Caco-2 (cell line): ENCODE data around the gene ATG101. TPM values are rescaled to one million over a fixed set of nuclear protein-coding genes. Genes with fewer than 3 reads are reported as not detected.
"Not testable (repeated sequence)": the region's sequence is repeated elsewhere in the genome, so short reads cannot be mapped to it uniquely, and the experiment has no call there.

ENCODE experiments used
- BruUV-seq: library from RNA; stranded (reverse); fragments of 400-500 nt; replicated peaks from 2 replicates; lab custom pipeline; 2021; lab: Mats Ljungman, UMichigan
- CTCF ChIA-PET: fragments of 300-600 bp; sonication (Branson Sonifier 250); formaldehyde crosslinking; loops from one replicate; lab custom pipeline; 2022; ENCODE audit warnings: antibody characterized with exemption; lab: Charles Lee
- POLR2A ChIA-PET: fragments of 300-600 bp; sonication (Branson Sonifier 250); formaldehyde crosslinking; loops from one replicate; lab custom pipeline; 2022; ENCODE audit warnings: antibody characterized with exemption; lab: Charles Lee
- DNase-seq, 2 experiments: peaks; one replicate each; pipeline versions ENCODE4 v3.0.0 to v3.0.0-alpha.2; 2020 to 2022
- H3K27me3 ChIP-seq: replicated peaks from 2 replicates; pipeline ENCODE4 v1.6.0; 2011; ENCODE audit warnings: low read length; ENCODE audit not compliant: control insufficient read depth, insufficient read depth
- H3K36me3 ChIP-seq: 2 replicates; pipeline ENCODE4 v1.5.1; 2011; ENCODE audit warnings: low read length; ENCODE audit not compliant: control insufficient read depth, insufficient read depth
- H3K4me1 ChIP-seq: fragments of 250-450 bp; sonication (Bioruptor Pico); 2 replicates; pipeline ENCODE4 v1.5.1; 2020; ENCODE audit warnings: mild to moderate bottlenecking
- H3K4me3 ChIP-seq: 2 replicates; pipeline ENCODE4 v1.5.1; 2011; ENCODE audit warnings: low read depth, mild to moderate bottlenecking, control low read depth, low read length
- H3K9me3 ChIP-seq: fragments of 250-450 bp; sonication (Bioruptor Pico); 2 replicates; pipeline ENCODE4 v1.5.1; 2020; ENCODE audit warnings: mild to moderate bottlenecking, moderate library complexity
- H3K27ac Mint-ChIP-seq: one replicate; pipeline ENCODE4 v1.8.0; 2022; ENCODE audit warnings: mixed read lengths; ENCODE audit not compliant: unreplicated experiment
- H3K27me3 Mint-ChIP-seq: one replicate; pipeline ENCODE4 v1.8.0; 2022; ENCODE audit warnings: mixed read lengths; ENCODE audit not compliant: insufficient read depth, unreplicated experiment
- H3K36me3 Mint-ChIP-seq: one replicate; pipeline ENCODE4 v1.8.0; 2022; ENCODE audit warnings: mild to moderate bottlenecking, mixed read lengths; ENCODE audit not compliant: insufficient read depth, unreplicated experiment
- H3K4me1 Mint-ChIP-seq: one replicate; pipeline ENCODE4 v1.8.0; 2022; ENCODE audit warnings: low read depth, mixed read lengths; ENCODE audit not compliant: unreplicated experiment
- H3K4me3 Mint-ChIP-seq: one replicate; pipeline ENCODE4 v1.8.0; 2022; ENCODE audit warnings: mild to moderate bottlenecking, moderate library complexity, mixed read lengths; ENCODE audit not compliant: unreplicated experiment
- H3K9me3 Mint-ChIP-seq: one replicate; pipeline ENCODE4 v1.8.0; 2022; ENCODE audit warnings: mixed read lengths; ENCODE audit not compliant: unreplicated experiment
- CTCF ChIP-seq, 2 experiments: fragments of 200-600 bp in 1 of 2; IDR thresholded peaks; 1 replicate in 1 of 2; 2 replicates in 1 of 2; pipeline versions ENCODE4 v1.5.1 to v1.8.0; 2011 to 2022; ENCODE audit warnings: antibody characterized with exemption in 1 of 2, control low read depth in 1 of 2, inconsistent platforms in 1 of 2, low read depth in 1 of 2, low read length in 1 of 2, mild to moderate bottlenecking in 1 of 2, moderate library complexity in 1 of 2; ENCODE audit not compliant: insufficient read depth in 1 of 2, severe bottlenecking in 1 of 2, unreplicated experiment in 1 of 2
- intact Hi-C: fragments of 100-400 bp; cut with micrococcal nuclease; formaldehyde crosslinking; loops from one replicate; pipeline ENCODE4 v1.10.0; 2022; ENCODE audit not compliant: unreplicated experiment
- total RNA-seq: library from RNA; stranded (reverse); gene quantifications from 2 replicates; pipeline ENCODE4 v1.2.3, GENCODE V29; 2022

Gene ATG101
- total RNA-seq, 1 experiment from 2014 or later = 78.0 TPM

- Histone ChIP-seq H3K4me3 (no peak overlapping the region), H3K27me3 (no peaks in the 10 kb centered on the region), H3K4me1 (peaks cover 12% of the 10 kb centered on the region), H3K36me3 (no peaks in the 10 kb centered on the region), H3K9me3 (no peaks in the 10 kb centered on the region)
- intact Hi-C loops = no loop called here
- BruUV-seq = no TSS peak
- Mint-ChIP-seq H3K9me3 (no peaks in the 10 kb centered on the region), H3K27ac (no peak overlapping the region), H3K27me3 (peaks cover 15% of the 10 kb centered on the region), H3K36me3 (no peaks in the 10 kb centered on the region), H3K4me1 (peaks cover 8% of the 10 kb centered on the region), H3K4me3 (no peak overlapping the region)
- ChIA-PET POLR2A (no interaction called here), CTCF (no interaction called here)
- no peak for DNase-seq
- no peak for TF ChIP-seq CTCF (IDR thresholded peaks at IDR 0.05; ENCODE audit: insufficient read depth in 1 of 2, low read depth in 1 of 2, low read length in 1 of 2, severe bottlenecking in 1 of 2, unreplicated experiment in 1 of 2)
Observed at GRCh38 chr12:52096332-52097044, 26.7 kb downstream of the ATG101 start.

DNA sequence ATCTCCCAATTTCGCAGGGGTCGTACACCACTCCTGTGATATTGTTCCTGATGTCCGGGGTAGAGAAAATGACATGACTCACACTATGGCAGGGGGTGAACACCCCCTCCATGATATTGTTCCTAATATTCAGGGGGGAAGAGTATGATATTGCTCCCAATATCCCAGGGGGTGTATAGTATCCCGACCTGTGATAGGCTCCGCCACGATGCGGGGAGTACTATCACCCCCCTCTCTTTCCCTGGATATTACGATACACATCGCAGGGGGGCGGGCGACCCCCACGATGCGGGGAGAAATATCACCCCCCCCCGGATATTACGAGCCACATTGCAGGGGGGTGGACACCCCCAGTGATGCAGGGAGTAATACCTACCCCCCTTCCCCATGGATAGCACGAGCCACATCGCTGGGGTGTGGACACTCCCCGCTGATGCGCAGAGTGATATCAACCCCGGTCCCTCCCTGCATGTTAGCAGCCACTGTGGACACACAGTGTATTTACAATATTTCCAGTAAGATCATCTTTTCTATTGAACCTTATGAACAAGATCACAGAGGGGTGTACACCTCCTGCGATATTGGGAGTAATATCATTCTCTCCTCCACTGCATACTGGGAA, 27.4 kb downstream of the ATG101 start:
- H3K4me1 Mint-ChIP-seq = peaks cover 1% of the 10 kb centered on the region
- Histone ChIP-seq H3K4me1 (peaks cover 5% of the 10 kb centered on the region), H3K9me3 (no peaks in the 10 kb centered on the region), H3K36me3 (no peaks in the 10 kb centered on the region), H3K4me3 (no peak overlapping the region), H3K27me3 (no peaks in the 10 kb centered on the region)
- intact Hi-C loops = no loop called here
- peaks cover 15% of the 10 kb centered on the region for H3K27me3 Mint-ChIP-seq
- ChIA-PET CTCF (no interaction called here), POLR2A (no interaction called here)
- no peak for DNase-seq
- no peaks in the 10 kb centered on the region for H3K36me3 Mint-ChIP-seq
- no peak overlapping the region for H3K27ac Mint-ChIP-seq
- TF ChIP-seq CTCF (IDR thresholded peaks at IDR 0.05; ENCODE audit: insufficient read depth in 1 of 2, low read depth in 1 of 2, low read length in 1 of 2, severe bottlenecking in 1 of 2, unreplicated experiment in 1 of 2) = no peak
- no TSS peak for BruUV-seq
- H3K4me3 Mint-ChIP-seq = no peak overlapping the region
- no peaks in the 10 kb centered on the region for H3K9me3 Mint-ChIP-seq

DNA sequence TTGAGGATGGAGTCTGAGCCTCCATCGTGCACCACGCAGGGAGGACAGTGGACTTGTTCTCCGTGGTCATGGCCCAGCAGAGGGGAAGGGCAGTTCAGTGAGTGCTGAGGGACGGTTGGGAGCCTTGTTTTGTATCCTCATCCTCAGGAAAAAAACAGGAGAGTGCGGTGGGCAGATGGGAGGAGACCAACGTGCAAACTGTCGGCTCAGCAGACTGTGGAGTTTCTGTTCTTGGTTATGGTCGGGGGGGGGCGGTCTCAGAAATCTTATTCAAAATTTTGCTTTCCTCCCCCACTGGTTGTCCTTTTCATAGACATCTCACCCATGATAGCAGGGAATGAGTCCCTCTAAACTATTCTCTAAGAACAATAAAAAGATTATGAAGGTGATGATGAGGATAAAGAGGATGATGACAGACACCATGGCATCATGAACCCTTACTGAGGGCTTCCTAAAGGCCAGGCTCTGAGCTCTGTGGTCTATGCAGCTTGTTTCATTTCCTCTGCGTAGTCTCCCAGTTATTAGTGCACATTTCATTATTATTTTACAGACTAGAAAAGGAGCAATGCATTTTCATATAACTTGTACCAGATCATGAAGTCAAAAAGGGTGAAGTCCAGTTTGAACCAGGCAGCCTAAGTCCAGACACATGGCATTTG, 34.8 kb downstream of the ATG101 start:
- H3K9me3 Mint-ChIP-seq, H3K4me1 ChIP-seq, DNase-seq, H3K4me3 ChIP-seq, H3K27ac Mint-ChIP-seq, intact Hi-C loops, H3K4me1 Mint-ChIP-seq, H3K27me3 Mint-ChIP-seq, H3K36me3 ChIP-seq, BruUV-seq, POLR2A ChIA-PET, H3K9me3 ChIP-seq, H3K27me3 ChIP-seq, CTCF ChIA-PET, H3K36me3 Mint-ChIP-seq, H3K4me3 Mint-ChIP-seq: not testable (repeated sequence)
